Kidney (tissue), 14 donors: ENCODE data around the gene CMTM8. TPM values are rescaled to one million over a fixed set of nuclear protein-coding genes. Genes with fewer than 3 reads are reported as not detected.

ENCODE experiments used
- DNase-seq, 5 donors: peaks; one replicate each; pipeline ENCODE4 v3.0.0-alpha.2; 2013 to 2020
- FAIRE-seq: peaks from 2 replicates; lab custom pipeline; 2012; peaks lifted over from hg19 to GRCh38; lab: Jason Lieb, UNC
- H3K27ac ChIP-seq, 2 donors: one replicate each; pipeline ENCODE4 v1.7.0; 2013; ENCODE audit warnings: low read depth in 2 of 2, low read length in 2 of 2, inconsistent platforms in 1 of 2
- H3K27me3 ChIP-seq: one replicate; pipeline ENCODE4 v1.7.1; 2013; ENCODE audit warnings: low read length, inconsistent platforms; ENCODE audit not compliant: control insufficient read depth, insufficient read depth
- H3K36me3 ChIP-seq, 3 donors: one replicate each; pipeline versions ENCODE4 v1.7.0 to v1.7.1; 2013; ENCODE audit warnings: low read length in 3 of 3, control low read depth in 1 of 3, inconsistent platforms in 1 of 3; ENCODE audit not compliant: insufficient read depth in 3 of 3, control insufficient read depth in 2 of 3
- H3K4me1 ChIP-seq, 3 donors: one replicate each; pipeline versions ENCODE4 v1.7.0 to v1.7.1; 2013; ENCODE audit warnings: low read length in 3 of 3, inconsistent platforms in 1 of 3, low read depth in 1 of 3; ENCODE audit not compliant: control insufficient read depth in 2 of 3, insufficient read depth in 2 of 3
- H3K4me3 ChIP-seq, 3 donors: one replicate each; pipeline versions ENCODE4 v1.7.0 to v1.8.1; 2013; ENCODE audit warnings: low read length in 3 of 3, control low read depth in 1 of 3, inconsistent platforms in 1 of 3
- H3K9ac ChIP-seq, 3 donors: one replicate each; pipeline versions ENCODE4 v1.7.0 to v1.7.1; 2013; ENCODE audit warnings: low read length in 3 of 3, control low read depth in 1 of 3, inconsistent platforms in 1 of 3
- H3K9me3 ChIP-seq, 3 donors: one replicate each; pipeline versions ENCODE4 v1.7.0 to v1.7.1; 2013; ENCODE audit warnings: low read length in 3 of 3, control low read depth in 1 of 3, inconsistent platforms in 1 of 3; ENCODE audit not compliant: control insufficient read depth in 2 of 3, insufficient read depth in 1 of 3
- CTCF ChIP-seq: IDR thresholded peaks from 3 replicates; pipeline ENCODE4 v1.5.1; 2012; ENCODE audit warnings: mild to moderate bottlenecking, moderate library complexity, borderline replicate concordance; ENCODE audit not compliant: insufficient read depth; ENCODE audit errors: extremely low read depth
- intact Hi-C: fragments of 100-400 bp; cut with DNase I; formaldehyde crosslinking; loops from one replicate; pipeline ENCODE4 v1.11.1; 2022
- polyA plus RNA-seq: library from polyadenylated mRNA; stranded (reverse); fragments of 350-450 nt; fragmentation: Illumina TruSeq; extraction: RNeasy Lipid Tissue Mini Kit (QIAGEN cat#74804); gene quantifications from one replicate; pipeline ENCODE4 v1.2.3, GENCODE V29; 2014; ENCODE audit warnings: low read depth, low replicate concordance; ENCODE audit not compliant: insufficient read depth
- total RNA-seq: library from RNA; stranded (reverse); fragmentation: NEBNext Ultra II Directional; extraction: Animal tissue kit (Norgen Biotek cat#: 25700); gene quantifications from one replicate; pipeline ENCODE4 v1.2.1, GENCODE V29; 2021
- donor health status: control.
- donor health status: control.
- donor health status: control.
- donor health status: control.
- donor health status: control.
- donor health status: DM: yes; HTN: yes; CAD: no.
- donor health status: Normal renal cell carcinoma (clear cell type).

CMTM8 gene
- total and polyA plus RNA-seq, 2 donors from 2014 or later, result 5.4 to 9.6 TPM

- H3K27me3 ChIP-seq, result no peaks in the 10 kb centered on the region
- H3K4me3 ChIP-seq, result no peak overlapping the region
- TF ChIP-seq CTCF, result no peak
- H3K36me3 ChIP-seq, result no peaks in the 10 kb centered on the region
- no peak overlapping the region for H3K9ac ChIP-seq
- FAIRE-seq, result no peak
- H3K9me3 ChIP-seq, result no peaks in the 10 kb centered on the region
- intact Hi-C loops, result no loop called here
- H3K27ac ChIP-seq, result no peak overlapping the region
- H3K4me1 ChIP-seq, result no peaks in the 10 kb centered on the region
- no peak for DNase-seq
These were observed 168.3 kb downstream of the CMTM8 start for GRCh38 chr3:32406486-32407408.

- FAIRE-seq (no peak), DNase-seq (no peak)
- H3K36me3 ChIP-seq, result no peaks in the 10 kb centered on the region
- H3K27me3 ChIP-seq, result no peaks in the 10 kb centered on the region
- no peak overlapping the region for H3K4me3 ChIP-seq
- no peak for TF ChIP-seq CTCF
- H3K9me3 ChIP-seq, result no peaks in the 10 kb centered on the region
- intact Hi-C loops, result no loop called here
- H3K4me1 ChIP-seq, result peaks cover 0 to 5% (median 4%) of the 10 kb centered on the region in 3 donors
- H3K27ac ChIP-seq, result no peak overlapping the region
- no peak overlapping the region for H3K9ac ChIP-seq
These were observed 172.1 kb downstream of the CMTM8 start for GRCh38 chr3:32410367-32411246.

- Histone ChIP-seq H3K36me3 (no peaks in the 10 kb centered on the region), H3K27ac (no peak overlapping the region), H3K9ac (no peak overlapping the region), H3K9me3 (no peaks in the 10 kb centered on the region), H3K27me3 (no peaks in the 10 kb centered on the region), H3K4me3 (no peak overlapping the region), H3K4me1 (peaks cover 0 to 5% (median 4%) of the 10 kb centered on the region in 3 donors)
- FAIRE-seq (no peak), DNase-seq (no peak)
- intact Hi-C loops, result no loop called here
- no peak for TF ChIP-seq CTCF
These were observed 173.0 kb downstream of the CMTM8 start for GRCh38 chr3:32411442-32411841.
